Measurements from ENCODE around the gene DDR2. TPM values are rescaled to one million over a fixed set of nuclear protein-coding genes. Genes with fewer than 3 reads are reported as not detected.
"Not testable (repeated sequence)": the region's sequence is repeated elsewhere in the genome, so short reads cannot be mapped to it uniquely, and the experiment has no call there.

DDR2 gene
- total RNA-seq, 1 experiment from 2014 or later = 0.52 TPM

- H3K27me3 ChIP-seq (ENCODE audit: insufficient read depth, low read length) = no peaks in the 10 kb centered on the region
- no peaks in the 10 kb centered on the region for H3K9me3 ChIP-seq (ENCODE audit: control insufficient read depth, low read depth, low read length)
- no peak overlapping the region for H3K4ac ChIP-seq (ENCODE audit: low read depth, low read length)
- Mint-ChIP-seq H3K27me3 (ENCODE audit: low read depth) (no peaks in the 10 kb centered on the region), H3K4me3 (no peak overlapping the region), H3K27ac (0 out of 7 replicates have a peak overlapping the region, but pooled peaks of 1 of the 3 experiments have one; percentile 25), H3K4me1 (no peaks in the 10 kb centered on the region), H3K9me3 (no peaks in the 10 kb centered on the region; a peak in 1 of 5 replicates), H3K36me3 (ENCODE audit: insufficient read depth in 1 of 3, low read depth in 3 of 3) (no peaks in the 10 kb centered on the region; a peak in 1 of 7 replicates)
- H2AK5ac ChIP-seq (ENCODE audit: insufficient read length, low read length) = no peak overlapping the region
- no CpG with 5 or more reads among the region's 3 CpGs for WGBS (ENCODE audit: extremely low coverage, insufficient read length, low lambda C conversion rate)
- no peak overlapping the region for H2AFZ ChIP-seq (ENCODE audit: low read length)
- no peak overlapping the region for H3K23ac ChIP-seq (ENCODE audit: insufficient read length, low read depth, low read length)
- no peak overlapping the region for H3K56ac ChIP-seq (ENCODE audit: insufficient read length, low read depth, low read length)
- no peak for DNase-seq
- no peaks in the 10 kb centered on the region; the same call in 1 of the 2 replicates for H3K4me1 ChIP-seq (ENCODE audit: insufficient read depth, low read length)
- H3K18ac ChIP-seq (ENCODE audit: insufficient read length, low read depth, low read length) = no peak overlapping the region
- H4K5ac ChIP-seq (ENCODE audit: insufficient read length, low read depth, low read length) = no peak overlapping the region
- no peak for TF ChIP-seq CTCF (conservative IDR thresholded peaks at IDR 0.05)
- H3T11ph ChIP-seq (ENCODE audit: low read length) = no peak overlapping the region
- no peaks in the 10 kb centered on the region for H3K79me1 ChIP-seq (ENCODE audit: insufficient read depth, low read depth, low read length, poor library complexity, severe bottlenecking)
- no peak overlapping the region for H2BK12ac ChIP-seq (ENCODE audit: insufficient read length, low read depth, low read length)
- no peak overlapping the region for H2BK5ac ChIP-seq (ENCODE audit: insufficient read length, low read length)
- no peak overlapping the region for H3K9ac ChIP-seq (ENCODE audit: extremely low read depth, insufficient read length, low read length)
- no peak overlapping the region for H2BK20ac ChIP-seq (ENCODE audit: low read depth, low read length, poor library complexity, severe bottlenecking)
- H4K91ac ChIP-seq (ENCODE audit: insufficient read length, low read depth, low read length) = no peak overlapping the region
- H3K79me2 ChIP-seq (ENCODE audit: insufficient read depth, low read length) = no peaks in the 10 kb centered on the region
- no peak overlapping the region for H3K4me2 ChIP-seq (ENCODE audit: insufficient read depth, insufficient read length, low read length)
- no peak overlapping the region for H2BK15ac ChIP-seq (ENCODE audit: low read depth, low read length)
- no peak overlapping the region for H4K8ac ChIP-seq (replicated peaks; ENCODE audit: insufficient read length, low read depth, low read length)
- no peak overlapping the region for H3K14ac ChIP-seq (ENCODE audit: insufficient read depth, low read length)
- no peak overlapping the region for H2BK120ac ChIP-seq (ENCODE audit: low read depth, low read length, poor library complexity, severe bottlenecking)
- H4K20me1 ChIP-seq (ENCODE audit: control insufficient read depth, insufficient read depth, insufficient read length) = no peaks in the 10 kb centered on the region
- no peaks in the 10 kb centered on the region for H3K23me2 ChIP-seq (ENCODE audit: insufficient read length, low read depth, low read length, poor library complexity, severe bottlenecking)
- no peak overlapping the region for H3K27ac ChIP-seq (ENCODE audit: insufficient read length, low read depth, low read length)
Measured at GRCh38 chr1:162726555-162726954, 94.3 kb downstream of the DDR2 start.

GRCh38 chr1:162727493-162727892, 95.2 kb downstream of the DDR2 start:
- not testable (repeated sequence) for H3K79me1 ChIP-seq (ENCODE audit: insufficient read depth, low read depth, low read length, poor library complexity, severe bottlenecking); H4K8ac ChIP-seq (replicated peaks; ENCODE audit: insufficient read length, low read depth, low read length); H3K27ac Mint-ChIP-seq; H3K4me3 Mint-ChIP-seq; H3K27ac ChIP-seq (ENCODE audit: insufficient read length, low read depth, low read length); H3K23ac ChIP-seq (ENCODE audit: insufficient read length, low read depth, low read length); H2BK5ac ChIP-seq (ENCODE audit: insufficient read length, low read length); H3K9ac ChIP-seq (ENCODE audit: extremely low read depth, insufficient read length, low read length); H3K4ac ChIP-seq (ENCODE audit: low read depth, low read length); H4K20me1 ChIP-seq (ENCODE audit: control insufficient read depth, insufficient read depth, insufficient read length); H3K14ac ChIP-seq (ENCODE audit: insufficient read depth, low read length); H3K4me1 ChIP-seq (ENCODE audit: insufficient read depth, low read length); H3K23me2 ChIP-seq (ENCODE audit: insufficient read length, low read depth, low read length, poor library complexity, severe bottlenecking); H2BK120ac ChIP-seq (ENCODE audit: low read depth, low read length, poor library complexity, severe bottlenecking); H3K4me1 Mint-ChIP-seq; H3K18ac ChIP-seq (ENCODE audit: insufficient read length, low read depth, low read length); H3K27me3 ChIP-seq (ENCODE audit: insufficient read depth, low read length); H2BK12ac ChIP-seq (ENCODE audit: insufficient read length, low read depth, low read length); H3K56ac ChIP-seq (ENCODE audit: insufficient read length, low read depth, low read length); H3K79me2 ChIP-seq (ENCODE audit: insufficient read depth, low read length); H4K5ac ChIP-seq (ENCODE audit: insufficient read length, low read depth, low read length); H2BK20ac ChIP-seq (ENCODE audit: low read depth, low read length, poor library complexity, severe bottlenecking); H2AK5ac ChIP-seq (ENCODE audit: insufficient read length, low read length); H3K36me3 Mint-ChIP-seq (ENCODE audit: insufficient read depth in 1 of 3, low read depth in 3 of 3); H3K9me3 ChIP-seq (ENCODE audit: control insufficient read depth, low read depth, low read length); H3K4me2 ChIP-seq (ENCODE audit: insufficient read depth, insufficient read length, low read length); H2BK15ac ChIP-seq (ENCODE audit: low read depth, low read length); DNase-seq; H3K9me3 Mint-ChIP-seq; H3T11ph ChIP-seq (ENCODE audit: low read length); H3K27me3 Mint-ChIP-seq (ENCODE audit: low read depth); H2AFZ ChIP-seq (ENCODE audit: low read length); H4K91ac ChIP-seq (ENCODE audit: insufficient read length, low read depth, low read length)
- no CpG with 5 or more reads among the region's 1 CpG for WGBS (ENCODE audit: extremely low coverage, insufficient read length, low lambda C conversion rate)
